Small intestine (tissue), 7 donors: ENCODE measurements around the gene SLX9. TPM values are rescaled to one million over a fixed set of nuclear protein-coding genes. Genes with fewer than 3 reads are reported as not detected.
A peak's percentile ranks its signal among the peaks of the same experiment; 100 is the strongest.
"Not testable (repeated sequence)": the region's sequence is repeated elsewhere in the genome, so short reads cannot be mapped to it uniquely, and the experiment has no call there.

Experiments
- DNase-seq, 2 donors: peaks; one replicate each; pipeline versions ENCODE4 v3.0.0 to v3.0.0-alpha.2; 2013
- FAIRE-seq: peaks from 2 replicates; lab custom pipeline; 2012; peaks lifted over from hg19 to GRCh38; lab: Jason Lieb, UNC
- H3K27ac ChIP-seq, 3 donors: one replicate each; pipeline ENCODE4 v1.5.1; 2013; ENCODE audit warnings: low read length in 2 of 3, mild to moderate bottlenecking in 2 of 3, control low read depth in 1 of 3, inconsistent platforms in 1 of 3, low read depth in 1 of 3, moderate library complexity in 1 of 3
- H3K27me3 ChIP-seq, 3 donors: one replicate each; pipeline ENCODE4 v1.6.1; 2013; ENCODE audit warnings: low read length in 3 of 3, inconsistent platforms in 1 of 3; ENCODE audit not compliant: control insufficient read depth in 3 of 3, insufficient read depth in 3 of 3
- H3K36me3 ChIP-seq, 3 donors: one replicate each; pipeline ENCODE4 v1.6.1; 2013; ENCODE audit warnings: low read length in 3 of 3, inconsistent platforms in 1 of 3, low read depth in 1 of 3, mild to moderate bottlenecking in 1 of 3, moderate library complexity in 1 of 3; ENCODE audit not compliant: control insufficient read depth in 3 of 3, insufficient read depth in 2 of 3
- H3K4me1 ChIP-seq, 3 donors: one replicate each; pipeline ENCODE4 v1.6.1; 2013; ENCODE audit warnings: low read length in 2 of 3, inconsistent platforms in 1 of 3, low read depth in 1 of 3, mild to moderate bottlenecking in 1 of 3, moderate library complexity in 1 of 3; ENCODE audit not compliant: control insufficient read depth in 3 of 3, insufficient read depth in 2 of 3
- H3K4me3 ChIP-seq, 3 donors: one replicate each; pipeline ENCODE4 v1.5.1; 2013; ENCODE audit warnings: low read length in 3 of 3, control low read depth in 1 of 3, inconsistent platforms in 1 of 3, low read depth in 1 of 3, mild to moderate bottlenecking in 1 of 3, moderate library complexity in 1 of 3
- H3K9me3 ChIP-seq, 2 donors: one replicate each; pipeline ENCODE4 v1.6.1; 2013; ENCODE audit warnings: low read depth in 1 of 2, low read length in 1 of 2; ENCODE audit not compliant: control insufficient read depth in 2 of 2, insufficient read depth in 1 of 2
- WGBS, 3 donors: extraction: QIAGEN DNeasy Blood & Tissue Kit; methylation state at CpG; one replicate each; pipeline ENCODE4 v1.1.7; 2013; 5-methylcytosine and 5-hydroxymethylcytosine counted together
- polyA plus RNA-seq, 4 donors: library from polyadenylated mRNA; stranded (reverse) in 3 of 4; unstranded in 1 of 4; fragments of 200-250 nt in 3 of 4; fragments of 120-200 nt in 1 of 4; gene quantifications; one replicate each; pipeline versions ENCODE4 v1.2.1 to v1.2.3, GENCODE V29; 2013
- donor health status: healthy with polysubstance abuse.
- donor health status: control.
- donor health status: control.
- donor health status: Bipolar disorder and iron deficiency.
- donor health status: healthy.

Gene SLX9
- polyA plus RNA-seq, 4 donors, result 10.7 to 31.5 (median 24.7) TPM

DNA sequence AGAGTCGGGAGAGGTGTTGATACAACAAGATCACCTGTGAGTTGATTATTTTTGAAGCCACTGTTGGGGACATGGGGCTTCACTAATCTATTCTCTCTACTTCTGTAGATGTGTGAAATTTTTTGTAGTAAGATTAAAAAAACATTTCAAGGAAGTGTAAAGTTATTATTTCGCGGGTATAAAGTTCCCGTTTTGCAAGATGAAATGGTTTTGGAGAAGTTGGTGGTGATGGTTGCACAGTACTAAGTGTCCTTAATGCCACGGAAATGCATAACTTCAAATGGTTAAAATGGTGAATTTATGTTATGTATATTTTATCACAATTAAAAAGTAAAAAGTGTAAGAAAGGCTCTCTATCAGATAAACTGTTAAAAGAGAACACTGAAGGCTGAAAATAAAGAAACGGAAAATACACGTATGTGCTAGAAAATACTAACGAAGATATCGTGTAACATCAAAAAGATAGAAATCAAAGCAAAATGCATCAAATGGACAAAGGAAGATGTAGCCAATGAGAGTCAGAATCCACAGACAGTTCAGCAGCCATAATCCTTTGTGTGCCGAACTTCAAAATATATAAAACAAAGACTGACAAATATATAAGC is 16.2 kb upstream of the SLX9 start:
- no peak for DNase-seq
- H3K4me1 ChIP-seq, result no peaks in the 10 kb centered on the region
- no peaks in the 10 kb centered on the region for H3K9me3 ChIP-seq
- no peak overlapping the region for H3K4me3 ChIP-seq
- WGBS, 3 donors, result 78 to 81% (median 79%) methylated on average over 10 of the region's 10 CpGs
- peaks cover 0 to 34% (median 0%) of the 10 kb centered on the region in 3 donors for H3K27me3 ChIP-seq
- H3K36me3 ChIP-seq, result no peaks in the 10 kb centered on the region
- FAIRE-seq, result no peak
- no peak overlapping the region for H3K27ac ChIP-seq

DNA sequence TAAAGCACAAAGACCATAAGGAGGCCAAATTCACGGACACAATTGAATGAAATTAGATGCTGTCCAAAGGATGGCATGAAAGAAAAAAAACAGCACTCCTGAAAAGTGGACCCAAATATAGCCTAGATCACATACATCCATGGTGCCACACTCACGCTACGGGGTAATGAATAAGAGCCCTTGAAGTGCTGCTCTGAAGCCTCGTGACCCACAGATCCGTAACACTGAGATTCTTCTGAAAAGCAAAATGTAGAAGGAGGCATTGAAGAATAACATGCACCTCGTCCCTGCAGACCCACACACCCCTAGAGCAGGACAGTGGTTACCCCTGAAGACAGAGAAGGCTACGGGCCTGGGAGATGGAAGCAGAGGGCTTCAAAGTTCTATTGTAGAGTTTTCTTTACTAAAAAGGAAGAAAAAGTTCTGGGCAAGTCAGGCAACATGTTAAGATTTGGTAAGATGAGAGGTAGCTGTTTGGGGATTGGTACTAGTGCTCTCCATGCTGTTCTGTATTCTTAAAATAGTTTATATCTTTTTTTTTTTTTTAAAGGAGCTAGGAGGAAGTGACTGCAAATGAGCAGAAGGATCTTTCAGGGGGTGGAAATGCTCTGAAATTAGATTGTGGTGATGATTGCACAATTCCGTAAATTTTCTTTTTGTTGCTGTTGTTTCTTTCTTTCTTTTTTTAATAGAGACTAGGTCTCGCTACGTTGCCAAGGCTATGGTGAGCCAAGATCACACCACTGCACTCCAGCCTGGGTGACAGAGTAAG is 15.0 kb upstream of the SLX9 start:
- no peaks in the 10 kb centered on the region for H3K4me1 ChIP-seq
- H3K27ac ChIP-seq, result no peak overlapping the region
- no peak for FAIRE-seq
- WGBS, 3 donors, result 66 to 76% (median 66%) methylated on average over 10 of the region's 10 CpGs
- H3K4me3 ChIP-seq, result no peak overlapping the region
- peaks cover 0 to 7% of the 10 kb centered on the region in 2 donors for H3K9me3 ChIP-seq
- no peaks in the 10 kb centered on the region for H3K36me3 ChIP-seq
- no peak for DNase-seq
- peaks cover 0 to 46% (median 2%) of the 10 kb centered on the region in 3 donors for H3K27me3 ChIP-seq

DNA sequence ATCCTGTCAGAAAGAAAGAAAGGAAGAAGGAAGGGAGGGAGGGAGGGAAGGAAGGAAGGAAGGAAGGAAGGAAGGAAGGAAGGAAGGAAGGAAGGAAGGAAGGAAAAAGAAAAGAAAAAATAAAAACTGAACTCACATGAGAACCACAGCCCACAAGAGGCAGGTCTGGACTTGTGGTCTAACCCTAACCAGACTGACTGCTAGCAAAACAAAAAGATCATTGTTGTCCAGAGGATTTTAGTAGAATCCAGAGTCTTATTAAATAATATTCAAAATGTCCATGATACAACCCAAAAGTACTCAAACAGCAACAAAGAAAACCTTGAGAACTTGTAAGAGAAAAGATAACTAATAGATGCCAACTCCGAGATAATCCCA is 14.5 kb upstream of the SLX9 start:
- Histone ChIP-seq H3K4me3 (no peak overlapping the region), H3K27ac (no peak overlapping the region), H3K4me1 (no peaks in the 10 kb centered on the region), H3K27me3 (peaks cover 0 to 50% (median 4%) of the 10 kb centered on the region in 3 donors), H3K36me3 (no peaks in the 10 kb centered on the region), H3K9me3 (peaks cover 0 to 8% of the 10 kb centered on the region in 2 donors)
- no peak for FAIRE-seq
- DNase-seq, result no peak
- WGBS, 3 donors, result 76 to 90% (median 77%) methylated on average over 1 of the region's 1 CpG

DNA sequence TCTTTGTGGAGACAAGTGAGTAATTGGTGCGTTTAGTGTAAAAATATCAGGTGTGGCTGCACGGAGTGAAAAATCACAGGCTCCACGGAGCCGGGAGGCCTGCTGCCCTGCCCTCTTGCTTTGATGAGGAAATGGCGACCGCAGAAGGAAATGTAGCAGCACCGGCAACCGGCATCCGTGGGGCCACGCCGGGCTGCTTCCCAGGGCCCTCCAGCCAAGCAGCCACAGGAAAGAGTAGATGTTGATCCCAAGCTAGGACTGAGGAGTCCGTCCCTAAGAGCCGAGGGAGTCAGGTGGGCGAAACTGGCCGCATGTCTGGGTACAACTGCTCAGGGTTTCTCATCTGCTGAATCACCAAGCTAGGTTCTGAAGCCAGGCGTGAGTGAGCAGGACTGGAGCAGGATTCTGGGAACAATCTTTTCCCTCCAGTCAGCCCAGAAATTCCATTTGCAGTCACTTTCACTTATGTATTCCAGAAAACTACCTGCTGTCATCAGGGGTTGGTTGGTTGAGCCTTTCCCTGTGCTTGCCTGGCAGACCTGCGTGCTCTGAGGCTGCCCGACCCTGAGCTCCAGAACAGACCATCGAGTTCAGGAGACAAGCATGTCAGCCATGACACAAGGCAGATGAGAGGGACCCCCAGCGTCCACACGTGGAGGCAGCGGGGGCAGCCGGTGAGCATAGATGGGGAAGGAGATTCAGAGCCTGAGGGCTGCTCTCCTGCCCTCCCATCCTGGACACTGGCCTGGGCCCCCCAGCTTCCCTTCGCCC is 13.3 kb upstream of the SLX9 start:
- no peak for DNase-seq
- Histone ChIP-seq H3K27me3 (peaks cover 2 to 54% (median 4%) of the 10 kb centered on the region in 3 donors), H3K4me3 (no peak overlapping the region), H3K27ac (peak overlapping the region in 1 of 3 donors; percentile 60), H3K9me3 (peaks cover 0 to 8% of the 10 kb centered on the region in 2 donors), H3K36me3 (no peaks in the 10 kb centered on the region), H3K4me1 (peaks cover 0 to 6% (median 1%) of the 10 kb centered on the region in 3 donors)
- no peak for FAIRE-seq
- WGBS, 3 donors, result 49 to 57% (median 56%) methylated on average over 23 to 24 of the region's 24 CpGs

DNA sequence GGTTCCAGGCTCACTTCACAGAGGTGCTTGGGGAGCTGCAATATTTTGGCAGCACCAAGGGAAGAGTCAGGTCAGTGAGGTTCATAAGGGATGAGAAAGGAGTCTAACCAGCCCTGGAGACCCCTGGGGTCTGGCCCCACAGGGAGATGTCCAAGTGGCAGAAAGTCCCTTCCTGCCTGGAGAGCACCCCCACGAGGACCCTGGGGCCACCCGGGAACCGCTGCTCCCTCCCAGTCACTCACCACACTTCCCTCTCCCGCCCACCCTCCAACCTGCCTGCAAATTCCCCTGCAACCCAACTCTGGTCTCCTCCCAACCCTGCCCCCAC is 12.6 kb upstream of the SLX9 start:
- FAIRE-seq, result no peak
- Histone ChIP-seq H3K4me3 (no peak overlapping the region), H3K9me3 (peaks cover 0 to 8% of the 10 kb centered on the region in 2 donors), H3K27me3 (peaks cover 3 to 61% (median 4%) of the 10 kb centered on the region in 3 donors), H3K36me3 (no peaks in the 10 kb centered on the region), H3K27ac (no peak overlapping the region), H3K4me1 (peaks cover 0 to 12% (median 2%) of the 10 kb centered on the region in 3 donors)
- 0 to 12% (median 8%) methylated on average over 3 to 4 of the region's 4 CpGs for WGBS, 3 donors
- DNase-seq, result no peak

DNA sequence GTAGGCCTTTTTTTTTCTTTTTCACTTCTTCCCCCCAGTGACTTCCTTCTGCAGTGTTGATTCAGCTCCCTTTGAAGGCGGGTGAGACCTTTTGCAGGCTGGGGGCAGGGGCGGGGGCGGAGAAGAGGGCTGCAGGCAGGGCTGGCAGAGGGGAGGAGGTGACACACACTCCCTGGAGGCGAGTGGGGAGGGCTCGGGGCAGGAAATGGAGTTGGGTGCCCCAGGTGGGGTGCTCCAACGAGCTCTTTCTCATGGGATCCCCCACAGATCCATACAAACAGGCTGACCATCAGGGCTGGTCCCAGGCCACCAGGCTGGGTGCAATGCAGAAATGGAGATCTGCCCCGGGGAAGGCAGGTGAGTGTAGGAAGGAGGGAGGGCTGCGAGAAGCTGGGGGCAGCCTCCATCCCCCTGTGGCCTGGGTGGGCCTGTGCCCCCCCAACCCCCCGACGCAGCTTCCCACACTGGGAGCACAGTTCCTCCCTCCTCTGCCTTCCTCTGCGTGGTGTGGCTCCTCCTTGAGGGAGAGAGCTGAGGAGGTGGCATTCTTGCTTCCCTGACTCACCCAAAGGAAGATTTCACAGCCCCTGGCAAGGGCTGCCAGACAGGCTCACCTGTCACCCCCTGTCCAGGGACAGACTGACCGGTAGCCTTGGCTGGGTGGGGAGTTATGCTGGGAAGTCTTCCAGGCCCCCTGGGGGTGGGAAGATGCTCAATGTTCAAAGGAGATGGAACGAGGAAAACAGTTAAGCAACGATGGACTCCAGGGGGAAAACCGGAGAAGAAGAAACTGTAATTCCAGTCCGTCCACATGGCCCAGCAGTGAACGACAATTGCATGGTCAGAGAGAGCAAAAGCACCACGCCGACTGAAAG is 12.0 kb upstream of the SLX9 start:
- peaks cover 4 to 63% (median 5%) of the 10 kb centered on the region in 3 donors for H3K27me3 ChIP-seq
- FAIRE-seq, result no peak
- H3K27ac ChIP-seq, result no peak overlapping the region
- WGBS, 3 donors, result 6 to 17% (median 12%) methylated on average over 19 of the region's 19 CpGs
- peaks cover 0 to 8% of the 10 kb centered on the region in 2 donors for H3K9me3 ChIP-seq
- no peak for DNase-seq
- H3K4me3 ChIP-seq, result peak overlapping the region in 1 of 3 donors; percentile 9
- H3K36me3 ChIP-seq, result no peaks in the 10 kb centered on the region
- peaks cover 2 to 13% (median 2%) of the 10 kb centered on the region in 3 donors for H3K4me1 ChIP-seq

DNA sequence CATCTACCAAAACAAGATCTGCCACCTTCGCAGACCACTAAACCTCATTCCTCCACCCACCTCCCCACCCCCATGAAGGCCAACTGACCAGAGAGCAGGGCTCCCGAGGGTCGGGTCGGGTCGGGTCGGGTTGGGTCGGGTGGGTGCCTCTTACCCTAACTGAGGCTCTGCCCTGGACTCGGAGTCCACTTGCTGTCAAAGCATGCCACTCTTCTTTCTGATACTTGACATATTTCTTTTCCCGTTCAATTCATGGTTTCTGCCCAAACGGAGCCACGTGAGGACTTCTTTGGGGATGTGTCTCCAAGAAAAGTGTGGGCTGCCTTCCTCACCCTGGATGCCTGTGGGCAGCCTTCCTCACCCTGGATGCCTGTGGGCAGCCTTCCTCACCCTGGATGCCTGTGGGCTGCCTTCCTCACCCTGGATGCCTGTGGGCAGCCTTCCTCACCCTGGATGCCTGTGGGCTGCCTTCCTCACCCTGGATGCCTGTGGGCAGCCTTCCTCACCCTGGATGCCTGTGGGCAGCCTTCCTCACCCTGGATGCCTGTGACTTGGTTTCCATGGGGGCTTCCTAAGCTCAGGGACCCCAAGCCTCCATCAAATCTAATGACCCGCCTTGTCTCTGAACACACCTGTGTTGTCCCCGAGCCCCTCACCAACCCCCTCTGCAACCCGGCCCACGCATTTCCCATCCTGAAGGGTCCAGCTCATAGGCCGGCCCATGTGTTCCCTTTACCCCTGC is 11.2 kb upstream of the SLX9 start:
- not testable (repeated sequence) for DNase-seq, H3K4me3 ChIP-seq, H3K27ac ChIP-seq, H3K36me3 ChIP-seq, FAIRE-seq, H3K9me3 ChIP-seq
- WGBS, 3 donors, result 51 to 65% (median 63%) methylated on average over 16 of the region's 16 CpGs
- peaks cover 2 to 16% (median 4%) of the 10 kb centered on the region in 3 donors for H3K4me1 ChIP-seq
- H3K27me3 ChIP-seq, result peaks cover 4 to 72% (median 5%) of the 10 kb centered on the region in 3 donors
